Measurements from ENCODE around the gene CA11.
A peak's percentile ranks its signal among the peaks of the same experiment; 100 is the strongest.

The CA11 gene

GRCh38 chr19:48648134-48648533 is 2.1 kb upstream of the CA11 start:
- no peak for DNase-seq (ENCODE audit: low read depth)
- no peak for TF ChIP-seq CTCF (IDR thresholded peaks at IDR 0.05; ENCODE audit: low read length, missing control alignments)
- no peak overlapping the region for H3K4me3 ChIP-seq (replicated peaks; ENCODE audit: low read depth, low read length)

GRCh38 chr19:48646722-48647216 is 782 bp upstream of the CA11 start:
- H3K4me3 ChIP-seq (replicated peaks; ENCODE audit: low read depth, low read length): peak overlapping the region; percentile 60
- TF ChIP-seq CTCF (IDR thresholded peaks at IDR 0.05; ENCODE audit: low read length, missing control alignments): no peak
- peak; percentile 87 for DNase-seq (ENCODE audit: low read depth)

- peak overlapping the region; percentile 60 for H3K4me3 ChIP-seq (replicated peaks; ENCODE audit: low read depth, low read length)
- TF ChIP-seq CTCF (IDR thresholded peaks at IDR 0.05; ENCODE audit: low read length, missing control alignments): no peak
- no peak for DNase-seq (ENCODE audit: low read depth)
These were observed 377 bp downstream of the CA11 start for GRCh38 chr19:48645620-48646000.

- H3K4me3 ChIP-seq (replicated peaks; ENCODE audit: low read depth, low read length): peak overlapping the region; percentile 60
- DNase-seq (ENCODE audit: low read depth): peak; percentile 82
- TF ChIP-seq CTCF (IDR thresholded peaks at IDR 0.05; ENCODE audit: low read length, missing control alignments): no peak
These were observed 958 bp downstream of the CA11 start for GRCh38 chr19:48644839-48645619.

GRCh38 chr19:48644355-48644754 is 1.6 kb downstream of the CA11 start:
- no peak for DNase-seq (ENCODE audit: low read depth)
- no peak for TF ChIP-seq CTCF (IDR thresholded peaks at IDR 0.05; ENCODE audit: low read length, missing control alignments)
- peak overlapping the region; percentile 60 for H3K4me3 ChIP-seq (replicated peaks; ENCODE audit: low read depth, low read length)

- no peak for TF ChIP-seq CTCF (IDR thresholded peaks at IDR 0.05; ENCODE audit: low read length, missing control alignments)
- no peak overlapping the region for H3K4me3 ChIP-seq (replicated peaks; ENCODE audit: low read depth, low read length)
- no peak for DNase-seq (ENCODE audit: low read depth)
These were observed 3.1 kb downstream of the CA11 start for GRCh38 chr19:48642862-48643261.

GRCh38 chr19:48641850-48642249 is 4.1 kb downstream of the CA11 start:
- no peak for TF ChIP-seq CTCF (IDR thresholded peaks at IDR 0.05; ENCODE audit: low read length, missing control alignments)
- no peak overlapping the region for H3K4me3 ChIP-seq (replicated peaks; ENCODE audit: low read depth, low read length)
- no peak for DNase-seq (ENCODE audit: low read depth)

Data from fibroblast of pulmonary artery (primary cell).